Activated effector memory CD4-positive, alpha-beta T cell treated with Interleukin-2 at 50 U/mL for 16 hours (primary cell): ENCODE results near the gene C2CD2.
"Not testable (repeated sequence)": the region's sequence is repeated elsewhere in the genome, so short reads cannot be mapped to it uniquely, and the experiment has no call there.

Experiments used
- DNase-seq: peaks from one replicate; pipeline ENCODE4 v3.0.0-alpha.2; 2020

Gene C2CD2

GRCh38 chr21:41953831-41954653 lies at the start of gene C2CD2:
C2CD2 (minus strand) TSS chr21:41954018; CDS start chr21:41953648, 370 bp downstream.
- no peak for DNase-seq

GRCh38 chr21:42003051-42003461 lies 49.2 kb upstream of the C2CD2 start:
- no peak for DNase-seq

GRCh38 chr21:42002421-42002958 lies 48.7 kb upstream of the C2CD2 start:
- DNase-seq: peak; percentile 34

GRCh38 chr21:42001781-42002180 lies 48.0 kb upstream of the C2CD2 start:
- DNase-seq: no peak

- DNase-seq: no peak
Observed at GRCh38 chr21:42000908-42001307, 47.1 kb upstream of the C2CD2 start.

GRCh38 chr21:41997657-41998056 lies 43.8 kb upstream of the C2CD2 start:
- no peak for DNase-seq

GRCh38 chr21:41995577-41995976 lies 41.8 kb upstream of the C2CD2 start:
- DNase-seq: no peak

- not testable (repeated sequence) for DNase-seq
Observed at GRCh38 chr21:41994613-41995012, 40.8 kb upstream of the C2CD2 start.

GRCh38 chr21:41993744-41994143 lies 39.9 kb upstream of the C2CD2 start:
- DNase-seq: no peak

GRCh38 chr21:41992576-41992975 lies 38.8 kb upstream of the C2CD2 start:
- no peak for DNase-seq

- no peak for DNase-seq
Observed at GRCh38 chr21:41991659-41992058, 37.8 kb upstream of the C2CD2 start.

- no peak for DNase-seq
Observed at GRCh38 chr21:41989698-41990097, 35.9 kb upstream of the C2CD2 start.

- no peak for DNase-seq
Observed at GRCh38 chr21:41987310-41987709, 33.5 kb upstream of the C2CD2 start.

- no peak for DNase-seq
Observed at GRCh38 chr21:41985662-41986416, 32.0 kb upstream of the C2CD2 start.

GRCh38 chr21:41983229-41983628 lies 29.4 kb upstream of the C2CD2 start:
- no peak for DNase-seq

- DNase-seq: no peak
Observed at GRCh38 chr21:41980561-41980960, 26.7 kb upstream of the C2CD2 start.

- DNase-seq: no peak
Observed at GRCh38 chr21:41979751-41980369, 26.0 kb upstream of the C2CD2 start.

- DNase-seq: no peak
Observed at GRCh38 chr21:41979335-41979734, 25.5 kb upstream of the C2CD2 start.

- DNase-seq: no peak
Observed at GRCh38 chr21:41977034-41977950, 23.5 kb upstream of the C2CD2 start.

- DNase-seq: no peak
Observed at GRCh38 chr21:41976611-41977010, 22.8 kb upstream of the C2CD2 start.

- no peak for DNase-seq
Observed at GRCh38 chr21:41975391-41976272, 21.8 kb upstream of the C2CD2 start.
